Thyroid gland (tissue), 4 donors: ENCODE results near the gene MRPS7. TPM values are rescaled to one million over a fixed set of nuclear protein-coding genes. Genes with fewer than 3 reads are reported as not detected.

ENCODE experiments used
- DNase-seq, 2 donors: peaks; one replicate each; pipeline ENCODE4 v3.0.0-alpha.2; 2019
- H3K27ac ChIP-seq, 3 donors: fragments of 200-600 bp; sonication (generic); 1 replicate in 2 of 3; 2 replicates in 1 of 3; pipeline ENCODE4 v1.5.1; 2016 to 2019; ENCODE audit warnings: mild to moderate bottlenecking in 1 of 3, moderate library complexity in 1 of 3
- H3K27me3 ChIP-seq: fragments of 200-600 bp; sonication (generic); one replicate; pipeline ENCODE4 v1.5.1; 2019
- H3K36me3 ChIP-seq, 2 donors: fragments of 200-600 bp; sonication (generic); one replicate each; pipeline ENCODE4 v1.5.1; 2016 to 2019
- H3K4me1 ChIP-seq, 2 donors: fragments of 200-600 bp; sonication (generic); one replicate each; pipeline ENCODE4 v1.5.1; 2017 to 2019
- H3K4me3 ChIP-seq, 3 donors: fragments of 200-600 bp; sonication (generic); replicated peaks in 1 of 3; 1 replicate in 2 of 3; 2 replicates in 1 of 3; pipeline ENCODE4 v1.5.1; 2016; ENCODE audit warnings: mild to moderate bottlenecking in 1 of 3
- H3K9me3 ChIP-seq: fragments of 200-600 bp; sonication (generic); one replicate; pipeline ENCODE4 v1.5.1; 2017
- POLR2A ChIP-seq, 2 donors: fragments of 450-650 bp; IDR thresholded peaks; one replicate each; pipeline ENCODE4 v1.6.1; 2017; ENCODE audit warnings: antibody characterized with exemption in 2 of 2, mild to moderate bottlenecking in 2 of 2, moderate library complexity in 1 of 2
- WGBS, 2 donors: methylation state at CpG; one replicate each; pipeline ENCODE4 v1.1.5; 2017; 5-methylcytosine and 5-hydroxymethylcytosine counted together
- intact Hi-C: fragments of 100-400 bp; cut with DNase I; formaldehyde crosslinking; loops from one replicate; pipeline ENCODE4 v1.15.1; 2023
- total RNA-seq, 4 donors: library from RNA; depleted of rRNA; stranded (reverse); fragments of >200 nt; gene quantifications; one replicate each; pipeline ENCODE4 v1.2.3, GENCODE V29; 2016
- TF ChIP-seq, protein P1 (sequence below), 6 experiments: fragments of 200-600 bp in 3 of 6; fragments of 450-650 bp in 3 of 6; sonication (generic) in 3 of 6; IDR thresholded peaks; one replicate each; pipeline ENCODE4 v1.5.1; 2016 to 2019; ENCODE audit warnings: antibody characterized with exemption in 6 of 6, mild to moderate bottlenecking in 2 of 6, inconsistent platforms in 1 of 6, moderate library complexity in 1 of 6

MRPS7 gene
- 10 to 100 TPM; 29.9 to 59.4 (median 41.0) TPM for total RNA-seq

DNA sequence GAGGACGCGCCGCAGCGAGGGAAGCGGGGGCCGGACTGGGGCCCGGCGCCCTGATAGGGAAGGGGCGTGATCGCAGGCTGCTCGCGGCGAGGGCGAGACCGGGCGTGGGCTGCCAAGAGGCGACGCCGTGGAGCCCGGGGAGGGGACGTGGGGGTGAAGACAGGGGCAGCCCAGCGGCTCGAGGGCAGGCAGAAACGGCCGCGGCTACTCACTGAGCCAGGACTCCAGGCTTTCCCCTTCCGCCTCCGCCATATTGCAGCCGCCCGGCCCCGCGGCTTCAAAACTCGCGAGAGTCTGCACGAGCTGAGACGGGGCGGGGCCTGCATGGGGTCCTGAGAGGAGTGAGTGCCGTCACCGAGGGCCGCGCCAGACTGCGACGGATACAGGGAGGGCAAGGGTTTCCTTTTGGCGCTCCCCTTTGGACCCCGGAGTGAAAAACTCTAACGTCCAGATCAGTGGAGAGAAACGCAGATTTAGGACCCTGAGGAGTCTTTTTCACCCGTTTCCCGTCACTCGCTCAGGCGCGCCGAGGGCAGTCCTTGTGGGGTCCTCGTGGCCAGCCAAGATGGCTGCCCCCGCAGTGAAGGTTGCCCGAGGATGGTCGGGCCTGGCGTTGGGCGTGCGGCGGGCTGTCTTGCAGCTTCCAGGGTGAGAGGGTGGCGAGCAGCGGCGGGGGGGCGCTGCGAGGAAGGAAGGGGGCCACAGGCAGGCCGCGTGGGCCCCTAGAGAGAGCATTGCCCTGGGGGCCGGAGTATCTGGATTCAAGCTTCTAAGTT lies at the start of gene MRPS7, which contains the start of gene GGA3:
Gene MRPS7, plus strand, starts transcription at position 544 of the 776 bp plus-strand sequence. Its CDS starts 22 bp downstream, at position 566.
Gene GGA3, minus strand, starts transcription at position 271 of the 776 bp plus-strand sequence. Its CDS starts 19 bp downstream, at position 252.
- peak within 1 kb of the TSS; percentile 43 to 99 (median 76) for H3K4me3 ChIP-seq
- WGBS, 2 donors: 0% methylated on average over 18 to 19 of the region's 69 CpGs

DNA sequence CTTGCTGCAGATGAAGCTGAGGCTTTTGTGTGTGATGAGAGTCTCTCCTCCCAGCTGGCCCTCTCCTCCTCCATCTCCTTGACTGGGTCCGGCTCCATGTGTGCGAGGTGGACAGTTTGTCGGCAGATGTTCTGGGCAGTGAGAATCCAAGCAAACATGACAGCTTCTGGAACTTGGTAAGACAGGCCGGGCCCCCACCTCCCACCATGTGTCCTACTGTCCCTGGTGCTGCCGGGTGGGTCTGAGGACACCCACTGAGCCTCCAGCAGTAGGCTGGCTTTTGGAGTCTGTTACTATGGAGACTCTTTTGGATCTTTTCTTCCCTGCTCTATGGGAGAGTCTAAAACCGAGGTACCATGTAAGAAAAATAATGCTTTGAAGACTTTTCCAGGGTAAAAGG lies 43.5 kb upstream of the MRPS7 start:
- DNase-seq: no peak
- TF ChIP-seq, protein P1, sequence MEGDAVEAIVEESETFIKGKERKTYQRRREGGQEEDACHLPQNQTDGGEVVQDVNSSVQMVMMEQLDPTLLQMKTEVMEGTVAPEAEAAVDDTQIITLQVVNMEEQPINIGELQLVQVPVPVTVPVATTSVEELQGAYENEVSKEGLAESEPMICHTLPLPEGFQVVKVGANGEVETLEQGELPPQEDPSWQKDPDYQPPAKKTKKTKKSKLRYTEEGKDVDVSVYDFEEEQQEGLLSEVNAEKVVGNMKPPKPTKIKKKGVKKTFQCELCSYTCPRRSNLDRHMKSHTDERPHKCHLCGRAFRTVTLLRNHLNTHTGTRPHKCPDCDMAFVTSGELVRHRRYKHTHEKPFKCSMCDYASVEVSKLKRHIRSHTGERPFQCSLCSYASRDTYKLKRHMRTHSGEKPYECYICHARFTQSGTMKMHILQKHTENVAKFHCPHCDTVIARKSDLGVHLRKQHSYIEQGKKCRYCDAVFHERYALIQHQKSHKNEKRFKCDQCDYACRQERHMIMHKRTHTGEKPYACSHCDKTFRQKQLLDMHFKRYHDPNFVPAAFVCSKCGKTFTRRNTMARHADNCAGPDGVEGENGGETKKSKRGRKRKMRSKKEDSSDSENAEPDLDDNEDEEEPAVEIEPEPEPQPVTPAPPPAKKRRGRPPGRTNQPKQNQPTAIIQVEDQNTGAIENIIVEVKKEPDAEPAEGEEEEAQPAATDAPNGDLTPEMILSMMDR (IDR thresholded peaks at IDR 0.05): no peak
- TF ChIP-seq POLR2A (IDR thresholded peaks at IDR 0.05): no peak
- Histone ChIP-seq H3K9me3 (no peaks in the 10 kb centered on the region), H3K27me3 (no peaks in the 10 kb centered on the region), H3K36me3 (peaks cover 44 to 57% of the 10 kb centered on the region in 2 donors), H3K27ac (no peak overlapping the region), H3K4me1 (no peaks in the 10 kb centered on the region), H3K4me3 (no peak overlapping the region)
- intact Hi-C loops: no loop called here
- WGBS, 2 donors: 97% methylated on average over 5 to 6 of the region's 6 CpGs

More for the DNA sequence above, at the start of gene MRPS7, which contains the start of gene GGA3:
- no peaks in the 10 kb centered on the region for H3K9me3 ChIP-seq
- H3K36me3 ChIP-seq: peaks cover 12 to 18% of the 10 kb centered on the region in 2 donors
- no peaks in the 10 kb centered on the region for H3K27me3 ChIP-seq
- TF ChIP-seq, protein P1 (IDR thresholded peaks at IDR 0.05): peak in 1 of 6 experiments; percentile 19
- peak; percentile 3 to 71 for TF ChIP-seq POLR2A (IDR thresholded peaks at IDR 0.05)
- intact Hi-C loops: no loop called here
- H3K27ac ChIP-seq: peak within 1 kb of the TSS; percentile 92 to 97 (median 96)
- peaks cover 19 to 24% of the 10 kb centered on the region in 2 donors for H3K4me1 ChIP-seq
- peak; percentile 95 to 96 for DNase-seq

DNA sequence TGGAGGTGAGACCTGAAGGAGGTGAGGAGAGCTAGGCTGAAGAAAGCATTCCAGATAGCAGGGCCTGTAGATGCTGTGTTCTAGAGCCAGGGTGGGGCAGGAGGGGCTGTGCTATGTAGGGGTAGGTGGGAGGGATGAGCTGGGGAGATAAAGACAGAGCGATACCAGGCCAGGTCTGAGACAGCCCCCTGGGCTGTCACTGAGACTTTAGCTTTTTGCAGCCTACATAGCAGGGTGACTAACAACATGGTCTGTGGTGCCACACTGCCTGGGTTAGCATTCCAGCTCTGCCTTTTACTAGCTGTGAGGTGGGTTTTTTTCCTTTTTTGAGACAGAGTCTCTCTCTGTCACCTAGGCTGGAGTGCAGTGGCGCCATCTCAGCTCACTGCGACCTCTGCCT lies 41.9 kb upstream of the MRPS7 start:
- TF ChIP-seq POLR2A (IDR thresholded peaks at IDR 0.05): no peak
- TF ChIP-seq, protein P1 (IDR thresholded peaks at IDR 0.05): no peak
- H3K36me3 ChIP-seq: peaks cover 28 to 41% of the 10 kb centered on the region in 2 donors
- intact Hi-C loops: no loop called here
- H3K9me3 ChIP-seq: no peaks in the 10 kb centered on the region
- H3K27ac ChIP-seq: no peak overlapping the region
- 97 to 100% methylated on average over 3 of the region's 3 CpGs for WGBS, 2 donors
- H3K4me1 ChIP-seq: no peaks in the 10 kb centered on the region
- H3K4me3 ChIP-seq: no peak overlapping the region
- H3K27me3 ChIP-seq: no peaks in the 10 kb centered on the region
- no peak for DNase-seq

DNA sequence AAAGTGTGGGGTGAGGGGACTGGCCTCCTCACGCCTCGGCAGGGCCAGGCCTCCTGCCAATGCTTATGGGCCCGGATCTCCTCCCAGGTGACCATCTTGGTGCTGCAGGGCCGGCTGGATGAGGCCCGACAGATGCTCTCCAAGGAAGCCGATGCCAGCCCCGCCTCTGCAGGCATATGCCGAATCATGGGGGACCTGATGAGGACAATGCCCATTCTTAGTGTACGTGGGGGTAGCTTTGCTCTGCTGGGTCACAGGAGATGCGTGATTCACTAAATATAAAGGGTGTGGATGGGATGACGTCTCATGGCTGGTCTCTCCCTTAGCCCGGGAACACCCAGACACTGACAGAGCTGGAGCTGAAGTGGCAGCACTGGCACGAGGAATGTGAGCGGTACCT lies 36.7 kb upstream of the MRPS7 start:
- Histone ChIP-seq H3K27ac (no peak overlapping the region), H3K36me3 (peaks cover 27 to 32% of the 10 kb centered on the region in 2 donors), H3K9me3 (no peaks in the 10 kb centered on the region), H3K4me3 (no peak overlapping the region), H3K27me3 (no peaks in the 10 kb centered on the region), H3K4me1 (no peaks in the 10 kb centered on the region)
- WGBS, 2 donors: 83 to 84% methylated on average over 11 to 14 of the region's 14 CpGs
- intact Hi-C loops: no loop called here
- DNase-seq: no peak
- TF ChIP-seq POLR2A (IDR thresholded peaks at IDR 0.05): no peak
- TF ChIP-seq, protein P1 (IDR thresholded peaks at IDR 0.05): no peak

DNA sequence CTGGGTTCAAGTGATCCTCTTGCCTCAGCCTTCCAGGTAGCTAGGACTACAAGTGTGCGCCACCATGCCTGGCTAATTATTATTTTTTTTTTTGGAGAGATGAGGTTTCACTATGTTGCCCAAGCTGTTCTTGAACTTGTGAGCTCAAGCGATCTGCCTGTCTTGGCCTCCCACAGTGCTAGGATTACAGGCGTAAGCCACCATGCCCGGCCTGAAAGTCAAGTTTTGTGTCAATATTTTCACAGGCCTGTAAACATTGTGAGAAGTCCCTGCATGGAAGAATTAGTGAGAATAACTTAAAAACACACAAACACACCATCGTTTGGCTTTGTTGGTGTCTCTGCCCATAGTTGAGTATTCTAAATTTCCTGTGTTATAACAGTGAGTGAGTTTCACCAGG lies 34.0 kb upstream of the MRPS7 start:
- H3K27ac ChIP-seq: no peak overlapping the region
- H3K9me3 ChIP-seq: no peaks in the 10 kb centered on the region
- no peak for DNase-seq
- TF ChIP-seq POLR2A (IDR thresholded peaks at IDR 0.05): no peak
- TF ChIP-seq, protein P1 (IDR thresholded peaks at IDR 0.05): no peak
- peaks cover 46 to 51% of the 10 kb centered on the region in 2 donors for H3K36me3 ChIP-seq
- no peaks in the 10 kb centered on the region for H3K27me3 ChIP-seq
- intact Hi-C loops: no loop called here
- H3K4me3 ChIP-seq: no peak overlapping the region
- H3K4me1 ChIP-seq: no peaks in the 10 kb centered on the region
- 81 to 93% methylated on average over 5 of the region's 5 CpGs for WGBS, 2 donors
